WTC11 (cell line): Measurements from ENCODE around the gene JUND. TPM values are rescaled to one million over a fixed set of nuclear protein-coding genes. Genes with fewer than 3 reads are reported as not detected.
A peak's percentile ranks its signal among the peaks of the same experiment; 100 is the strongest.

Experiments used
- ATAC-seq: fragments of 200-7000 bp; cut with Tn5 transposase; 2 replicates; pipeline ENCODE4 v1.10.0; 2021; ENCODE audit warnings: mild to moderate bottlenecking, moderate library complexity
- CTCF ChIA-PET: fragments of 300-600 bp; sonication (Branson Sonifier 250); formaldehyde crosslinking; loops from one replicate; lab custom pipeline; 2021; ENCODE audit warnings: antibody characterized with exemption; lab: Charles Lee
- POLR2A ChIA-PET: fragments of 350-600 bp; sonication (Branson Sonifier 250); formaldehyde crosslinking; loops from one replicate; lab custom pipeline; 2021; ENCODE audit warnings: antibody characterized with exemption; lab: Charles Lee
- DNase-seq: peaks from one replicate; pipeline ENCODE4 v3.0.0; 2021; ENCODE audit warnings: low spot score
- H3K27ac Mint-ChIP-seq: 2 replicates; pipeline ENCODE4 v1.8.0; 2021; ENCODE audit warnings: mixed read lengths
- H3K27me3 Mint-ChIP-seq: 2 replicates; pipeline ENCODE4 v1.8.0; 2021; ENCODE audit warnings: low read depth, mild to moderate bottlenecking, moderate library complexity, mixed read lengths
- H3K36me3 Mint-ChIP-seq: 2 replicates; pipeline ENCODE4 v1.8.0; 2021; ENCODE audit warnings: mixed read lengths
- H3K4me1 Mint-ChIP-seq: 2 replicates; pipeline ENCODE4 v1.8.0; 2022; ENCODE audit warnings: mixed read lengths
- H3K4me3 Mint-ChIP-seq: 2 replicates; pipeline ENCODE4 v1.8.0; 2021; ENCODE audit warnings: mild to moderate bottlenecking, moderate library complexity, mixed read lengths
- H3K9me3 Mint-ChIP-seq: 2 replicates; pipeline ENCODE4 v1.8.0; 2021; ENCODE audit warnings: mixed read lengths
- AFF4 ChIP-seq: sonication (generic); formaldehyde crosslinking; IDR thresholded peaks from 2 replicates; pipeline ENCODE4 v1.8.1; 2023; ENCODE audit warnings: mild to moderate bottlenecking, missing genetic modification reagents, borderline replicate concordance
- CBFB ChIP-seq: sonication (generic); formaldehyde crosslinking; IDR thresholded peaks from 2 replicates; pipeline ENCODE4 v1.8.1; 2022; ENCODE audit warnings: mild to moderate bottlenecking, low read depth, missing genetic modification reagents
- CREB1 ChIP-seq: sonication (generic); formaldehyde crosslinking; IDR thresholded peaks from 2 replicates; pipeline ENCODE4 v1.8.0; 2023; ENCODE audit warnings: mild to moderate bottlenecking, missing genetic modification reagents
- ETV6 ChIP-seq: sonication (generic); formaldehyde crosslinking; IDR thresholded peaks from 2 replicates; pipeline ENCODE4 v1.8.1; 2022; ENCODE audit warnings: mild to moderate bottlenecking, missing genetic modification reagents
- FOXJ3 ChIP-seq: sonication (generic); formaldehyde crosslinking; IDR thresholded peaks from 2 replicates; pipeline ENCODE4 v1.9.0; 2021; ENCODE audit warnings: missing genetic modification reagents, mild to moderate bottlenecking, borderline replicate concordance
- FOXK1 ChIP-seq: sonication (generic); formaldehyde crosslinking; IDR thresholded peaks from 2 replicates; pipeline ENCODE4 v1.8.0; 2022; ENCODE audit warnings: mild to moderate bottlenecking, moderate library complexity, missing genetic modification reagents
- JAZF1 ChIP-seq: fragments of 250-450 bp; sonication (Bioruptor Pico); IDR thresholded peaks from 2 replicates; pipeline ENCODE4 v1.9.0; 2021; ENCODE audit warnings: moderate library complexity, mild to moderate bottlenecking, inconsistent platforms
- MXD4 ChIP-seq: fragments of 250-450 bp; sonication (Bioruptor Pico); IDR thresholded peaks from 2 replicates; pipeline ENCODE4 v1.8.0; 2021; ENCODE audit warnings: mild to moderate bottlenecking, moderate library complexity, borderline replicate concordance
- NFYB ChIP-seq: sonication (generic); formaldehyde crosslinking; conservative IDR thresholded peaks from 2 replicates; pipeline ENCODE4 v1.8.0; 2022; ENCODE audit warnings: low read depth, missing genetic modification reagents
- NR1H2 ChIP-seq: sonication (generic); formaldehyde crosslinking; IDR thresholded peaks from 2 replicates; pipeline ENCODE4 v1.9.0; 2021; ENCODE audit warnings: mild to moderate bottlenecking, moderate library complexity, missing genetic modification reagents
- SMAD4 ChIP-seq: sonication (generic); formaldehyde crosslinking; IDR thresholded peaks from 2 replicates; pipeline ENCODE4 v1.8.0; 2022; ENCODE audit warnings: mild to moderate bottlenecking, missing genetic modification reagents
- ZNF138 ChIP-seq: sonication (generic); formaldehyde crosslinking; conservative IDR thresholded peaks from 2 replicates; pipeline ENCODE4 v1.8.1; 2022; ENCODE audit warnings: mild to moderate bottlenecking, moderate library complexity, missing genetic modification reagents
- ZNF263 ChIP-seq: sonication (generic); formaldehyde crosslinking; IDR thresholded peaks from 2 replicates; pipeline ENCODE4 v1.8.1; 2022; ENCODE audit warnings: low read depth, mild to moderate bottlenecking, moderate library complexity, missing genetic modification reagents
- ZNF423 ChIP-seq: fragments of 250-450 bp; sonication (Bioruptor Pico); IDR thresholded peaks from 2 replicates; pipeline ENCODE4 v2.1.2; 2022; ENCODE audit warnings: mild to moderate bottlenecking, moderate library complexity
- ZSCAN18 ChIP-seq: fragments of 250-450 bp; sonication (Bioruptor Pico); IDR thresholded peaks from 2 replicates; pipeline ENCODE4 v2.1.2; 2022; ENCODE audit warnings: mild to moderate bottlenecking, moderate library complexity
- total RNA-seq: library from RNA; stranded (reverse); gene quantifications from 3 replicates; pipeline ENCODE4 v1.2.3, GENCODE V29; 2021
- TF ChIP-seq, protein P1 (sequence below): fragments of 250-450 bp; sonication (Bioruptor Pico); IDR thresholded peaks from 2 replicates; pipeline ENCODE4 v1.9.0; 2021; ENCODE audit warnings: mild to moderate bottlenecking
- TF ChIP-seq, protein P2 (sequence below): sonication (generic); formaldehyde crosslinking; IDR thresholded peaks from 2 replicates; pipeline ENCODE4 v1.8.1; 2023; ENCODE audit warnings: mild to moderate bottlenecking, missing genetic modification reagents, moderate library complexity
- TF ChIP-seq, protein P3 (sequence below): fragments of 250-450 bp; sonication (Bioruptor Pico); IDR thresholded peaks from 2 replicates; pipeline ENCODE4 v1.8.0; 2021; ENCODE audit warnings: mild to moderate bottlenecking

JUND gene
- total RNA-seq, 1 experiment from 2014 or later, result 121 TPM

- TF ChIP-seq SMAD4 (CRISPR knock-in tag) (no peak), ETV6 (CRISPR knock-in tag) (no peak), FOXJ3 (no peak), NFYB (CRISPR knock-in tag) (peak; percentile 84), MXD4 (CRISPR knock-in tag) (no peak), ZSCAN18 (no peak), NR1H2 (CRISPR knock-in tag) (no peak), AFF4 (no peak), ZNF138 (CRISPR knock-in tag) (no peak), FOXK1 (CRISPR knock-in tag) (peak; percentile 93), CREB1 (no peak)
- TF ChIP-seq, protein P1, sequence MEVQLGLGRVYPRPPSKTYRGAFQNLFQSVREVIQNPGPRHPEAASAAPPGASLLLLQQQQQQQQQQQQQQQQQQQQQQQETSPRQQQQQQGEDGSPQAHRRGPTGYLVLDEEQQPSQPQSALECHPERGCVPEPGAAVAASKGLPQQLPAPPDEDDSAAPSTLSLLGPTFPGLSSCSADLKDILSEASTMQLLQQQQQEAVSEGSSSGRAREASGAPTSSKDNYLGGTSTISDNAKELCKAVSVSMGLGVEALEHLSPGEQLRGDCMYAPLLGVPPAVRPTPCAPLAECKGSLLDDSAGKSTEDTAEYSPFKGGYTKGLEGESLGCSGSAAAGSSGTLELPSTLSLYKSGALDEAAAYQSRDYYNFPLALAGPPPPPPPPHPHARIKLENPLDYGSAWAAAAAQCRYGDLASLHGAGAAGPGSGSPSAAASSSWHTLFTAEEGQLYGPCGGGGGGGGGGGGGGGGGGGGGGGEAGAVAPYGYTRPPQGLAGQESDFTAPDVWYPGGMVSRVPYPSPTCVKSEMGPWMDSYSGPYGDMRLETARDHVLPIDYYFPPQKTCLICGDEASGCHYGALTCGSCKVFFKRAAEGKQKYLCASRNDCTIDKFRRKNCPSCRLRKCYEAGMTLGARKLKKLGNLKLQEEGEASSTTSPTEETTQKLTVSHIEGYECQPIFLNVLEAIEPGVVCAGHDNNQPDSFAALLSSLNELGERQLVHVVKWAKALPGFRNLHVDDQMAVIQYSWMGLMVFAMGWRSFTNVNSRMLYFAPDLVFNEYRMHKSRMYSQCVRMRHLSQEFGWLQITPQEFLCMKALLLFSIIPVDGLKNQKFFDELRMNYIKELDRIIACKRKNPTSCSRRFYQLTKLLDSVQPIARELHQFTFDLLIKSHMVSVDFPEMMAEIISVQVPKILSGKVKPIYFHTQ, result no peak
- TF ChIP-seq, protein P2, sequence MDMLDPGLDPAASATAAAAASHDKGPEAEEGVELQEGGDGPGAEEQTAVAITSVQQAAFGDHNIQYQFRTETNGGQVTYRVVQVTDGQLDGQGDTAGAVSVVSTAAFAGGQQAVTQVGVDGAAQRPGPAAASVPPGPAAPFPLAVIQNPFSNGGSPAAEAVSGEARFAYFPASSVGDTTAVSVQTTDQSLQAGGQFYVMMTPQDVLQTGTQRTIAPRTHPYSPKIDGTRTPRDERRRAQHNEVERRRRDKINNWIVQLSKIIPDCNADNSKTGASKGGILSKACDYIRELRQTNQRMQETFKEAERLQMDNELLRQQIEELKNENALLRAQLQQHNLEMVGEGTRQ (CRISPR knock-in tag), result no peak
- TF ChIP-seq, protein P3, sequence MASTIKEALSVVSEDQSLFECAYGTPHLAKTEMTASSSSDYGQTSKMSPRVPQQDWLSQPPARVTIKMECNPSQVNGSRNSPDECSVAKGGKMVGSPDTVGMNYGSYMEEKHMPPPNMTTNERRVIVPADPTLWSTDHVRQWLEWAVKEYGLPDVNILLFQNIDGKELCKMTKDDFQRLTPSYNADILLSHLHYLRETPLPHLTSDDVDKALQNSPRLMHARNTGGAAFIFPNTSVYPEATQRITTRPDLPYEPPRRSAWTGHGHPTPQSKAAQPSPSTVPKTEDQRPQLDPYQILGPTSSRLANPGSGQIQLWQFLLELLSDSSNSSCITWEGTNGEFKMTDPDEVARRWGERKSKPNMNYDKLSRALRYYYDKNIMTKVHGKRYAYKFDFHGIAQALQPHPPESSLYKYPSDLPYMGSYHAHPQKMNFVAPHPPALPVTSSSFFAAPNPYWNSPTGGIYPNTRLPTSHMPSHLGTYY (CRISPR knock-in tag), result peak; percentile 79; the same call in 1 of the 2 replicates
These were observed at the start of gene JUND (continued) for GRCh38 chr19:18281082-18282020.

DNA sequence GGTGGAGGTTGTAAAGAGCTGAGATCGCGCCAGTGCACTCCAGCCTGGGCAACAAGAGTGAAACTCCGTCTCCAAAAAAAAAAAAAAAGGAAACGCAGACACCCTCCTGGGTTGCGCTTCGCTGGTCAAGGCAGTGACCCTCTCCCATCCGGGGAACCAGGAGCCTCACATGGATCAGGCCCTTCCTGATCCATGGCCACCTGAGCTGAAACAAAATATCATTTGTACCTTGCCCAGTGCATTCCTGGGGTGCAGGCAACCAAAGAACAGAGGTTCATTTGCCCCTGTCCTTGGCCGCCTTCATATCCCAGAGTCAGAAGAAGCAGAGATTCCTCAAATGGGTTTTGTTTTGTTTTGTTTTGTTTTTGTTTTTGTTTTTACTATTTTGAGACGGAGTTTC is 49.4 kb upstream of the JUND start:
- Mint-ChIP-seq H3K27me3 (no peaks in the 10 kb centered on the region; the same call in 1 of the 2 replicates), H3K4me1 (peaks cover 21% of the 10 kb centered on the region), H3K4me3 (no peak overlapping the region), H3K9me3 (no peaks in the 10 kb centered on the region), H3K27ac (no peak overlapping the region), H3K36me3 (no peaks in the 10 kb centered on the region)
- TF ChIP-seq ZNF263 (CRISPR knock-in tag) (no peak), JAZF1 (CRISPR knock-in tag) (no peak), CBFB (CRISPR knock-in tag) (no peak), ZNF423 (CRISPR knock-in tag) (no peak)
- ATAC-seq (no peak), DNase-seq (no peak)
- ChIA-PET POLR2A (interaction anchor here (1.2 kb wide), 1 partner anchor 49 kb away, joined by 4 read pairs; no protein-coding TSS in a partner anchor), CTCF (interaction anchor here (1.0 to 4.6 kb wide), 4 partner anchors 7 to 58 kb away, joined by 3 to 190 read pairs (median 40); partner anchors contain the start of gene JUND)
